NCI-H146 (cell line): Measurements from ENCODE around the gene LEUTX.

ENCODE experiments used
- DNase-seq: peaks from one replicate; lab custom pipeline; 2025; lab: John Stamatoyannopoulos, UW

The LEUTX gene

GRCh38 chr19:39824143-39825092, 45.8 kb downstream of the LEUTX start:
- peak; percentile 99 for DNase-seq

DNA sequence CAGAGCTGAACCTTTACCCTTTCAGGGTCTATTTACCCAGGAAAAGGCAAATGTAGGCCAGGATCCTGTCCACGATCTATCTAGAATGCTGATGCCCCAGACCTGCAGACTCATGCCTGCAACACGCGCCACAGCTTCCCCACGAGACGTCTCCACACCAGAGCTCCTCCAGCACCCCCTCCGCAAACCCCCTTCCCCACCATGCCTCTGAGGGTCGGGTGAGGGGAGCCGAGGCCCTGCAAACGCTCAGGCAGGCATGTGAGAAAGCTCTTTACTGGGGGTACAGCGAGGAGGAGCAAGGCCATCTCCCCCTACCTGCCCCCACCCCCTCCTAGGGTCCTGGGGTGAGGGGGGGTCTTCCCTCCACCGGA, 46.4 kb downstream of the LEUTX start:
- DNase-seq: no peak

DNA sequence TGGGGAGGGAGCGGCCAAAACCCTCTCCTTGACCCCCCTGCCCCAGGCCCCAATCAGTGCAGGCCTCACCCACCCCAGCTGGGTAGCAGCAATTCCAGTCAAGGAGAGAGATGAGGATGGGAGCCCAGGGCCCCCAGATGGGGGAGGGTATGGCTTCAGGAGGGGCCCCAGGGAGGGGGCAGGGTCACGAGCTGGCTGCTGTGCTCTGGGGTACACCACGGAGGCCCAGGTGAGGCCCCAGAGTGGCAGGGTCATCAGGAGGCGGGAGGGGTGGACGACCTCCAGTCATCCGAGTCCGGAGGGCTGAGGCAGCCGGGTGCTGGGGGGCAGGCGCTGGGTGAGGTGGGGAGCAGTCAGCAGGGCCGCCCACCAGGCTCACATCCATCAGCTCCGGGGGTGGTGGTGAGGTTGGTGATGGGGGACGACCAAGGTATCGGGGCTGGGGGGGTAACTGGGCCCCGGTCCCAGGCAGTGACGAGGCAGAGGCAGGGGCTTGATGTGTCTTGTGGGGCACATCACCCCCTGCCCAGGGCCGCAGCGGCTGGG, 47.0 kb downstream of the LEUTX start:
- no peak for DNase-seq

GRCh38 chr19:39826311-39826945, 47.8 kb downstream of the LEUTX start:
- no peak for DNase-seq

DNA sequence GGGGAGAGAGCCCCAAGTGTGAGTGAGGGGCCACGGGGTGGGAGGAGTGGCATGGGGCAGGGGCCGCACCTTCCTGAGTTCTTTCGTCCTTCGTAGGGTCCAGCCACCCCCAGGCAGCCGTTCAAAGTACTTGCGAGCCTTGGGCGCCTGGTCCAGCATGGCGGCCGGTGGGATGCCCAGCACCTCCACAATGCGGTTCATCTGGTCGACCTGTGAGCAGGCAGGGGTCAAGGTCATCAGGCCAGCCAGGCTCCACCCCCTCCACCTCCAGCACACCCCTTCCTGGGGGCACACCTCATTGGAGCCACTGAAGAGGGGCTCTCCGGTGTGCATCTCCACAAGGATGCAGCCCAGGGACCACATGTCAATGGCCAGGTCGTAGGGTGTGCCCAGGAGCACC, 48.6 kb downstream of the LEUTX start:
- DNase-seq: no peak

DNA sequence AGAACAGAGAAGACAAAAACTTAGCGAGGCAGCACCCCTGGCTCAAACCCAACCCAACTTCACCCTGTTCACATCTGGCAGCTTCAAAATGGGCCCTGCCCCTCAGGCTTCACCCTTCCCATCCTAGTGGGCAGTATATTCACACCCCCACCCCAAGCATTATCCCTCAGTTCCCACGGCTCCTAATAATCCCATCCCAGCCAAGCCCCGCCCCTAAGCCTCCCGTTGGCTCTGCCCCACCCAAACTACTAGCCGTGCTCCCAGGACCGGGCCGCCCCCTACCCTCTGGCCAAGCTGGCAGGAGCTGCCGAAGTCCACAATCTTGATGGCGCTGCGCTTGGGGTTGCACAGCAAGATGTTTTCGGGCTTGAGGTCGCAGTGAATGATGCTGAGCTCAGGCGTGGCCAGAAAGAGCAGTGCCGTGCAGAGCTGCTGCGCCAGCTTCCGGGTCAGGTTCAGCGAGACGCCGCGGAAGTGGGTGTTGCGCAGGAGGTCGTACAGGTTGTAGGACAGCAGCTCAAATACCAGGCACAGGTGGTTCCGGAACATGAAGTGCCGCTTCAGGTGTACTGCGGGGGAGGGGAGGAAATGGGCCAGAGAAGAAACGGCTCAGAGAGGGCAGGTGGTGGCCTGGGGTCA, 49.5 kb downstream of the LEUTX start:
- DNase-seq: no peak

DNA sequence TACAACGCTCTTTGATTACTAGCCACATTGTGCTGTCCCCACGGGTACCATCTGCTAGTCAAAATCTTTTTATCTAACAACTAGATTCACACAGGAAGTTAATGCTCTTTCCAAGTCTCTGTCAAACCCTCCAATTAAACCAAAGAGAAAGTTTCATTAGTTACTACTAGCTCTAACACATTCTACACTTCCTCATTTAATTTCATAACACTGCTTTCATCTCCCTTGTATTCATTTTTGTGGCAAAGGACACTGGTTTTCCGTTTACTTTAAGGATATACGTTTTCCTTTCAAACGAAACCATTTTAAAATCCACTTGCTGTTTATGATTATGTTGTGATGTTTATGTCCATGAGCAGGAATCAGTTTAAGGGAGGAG, 50.0 kb downstream of the LEUTX start:
- no peak for DNase-seq

DNA sequence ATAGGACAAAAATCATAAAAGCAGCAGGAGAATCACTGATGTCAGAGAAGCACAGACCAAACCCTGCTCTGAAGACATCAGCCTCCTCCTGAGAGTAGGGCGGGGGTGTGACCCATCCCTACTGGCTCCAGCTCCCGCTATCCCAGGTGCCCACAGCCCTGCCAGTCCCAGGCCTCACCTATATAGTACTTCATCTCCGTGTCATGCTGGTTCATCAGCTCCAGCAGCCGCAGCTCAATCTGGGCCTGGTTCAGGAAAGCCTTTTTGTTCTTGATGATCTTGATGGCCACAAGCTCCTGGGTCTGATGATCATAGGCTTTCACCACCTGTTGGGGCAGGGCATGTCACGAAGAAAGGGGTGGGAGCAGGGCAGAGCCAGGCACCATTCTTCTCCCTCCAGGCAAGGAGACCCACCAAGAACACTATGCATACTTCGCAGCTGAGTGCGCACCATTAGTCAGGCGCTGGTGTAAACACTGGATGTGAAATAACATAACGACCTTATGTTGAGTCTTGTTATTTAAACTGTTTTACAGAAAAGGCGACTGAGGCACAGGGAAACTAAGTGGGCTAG, 51.1 kb downstream of the LEUTX start:
- DNase-seq: no peak

DNA sequence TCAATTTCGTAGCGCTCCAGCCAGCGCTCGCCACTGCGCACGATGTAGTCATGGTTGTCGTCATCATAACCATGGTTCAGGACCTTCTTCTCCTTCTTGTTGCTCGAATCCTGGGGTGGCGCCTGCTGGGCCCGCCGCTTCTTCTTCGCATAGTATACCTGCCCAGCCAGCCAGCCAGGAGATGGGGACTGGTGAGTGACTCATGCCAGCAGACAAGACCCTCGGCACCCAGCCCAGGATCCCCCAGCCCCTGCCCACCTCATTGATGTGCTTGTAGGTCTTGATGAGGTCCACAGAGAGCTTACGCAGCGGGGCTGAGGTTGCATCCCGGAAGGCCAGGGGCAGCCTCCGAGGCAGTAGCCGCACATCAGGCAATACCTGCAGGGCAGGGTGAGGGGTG, 51.8 kb downstream of the LEUTX start:
- no peak for DNase-seq

DNA sequence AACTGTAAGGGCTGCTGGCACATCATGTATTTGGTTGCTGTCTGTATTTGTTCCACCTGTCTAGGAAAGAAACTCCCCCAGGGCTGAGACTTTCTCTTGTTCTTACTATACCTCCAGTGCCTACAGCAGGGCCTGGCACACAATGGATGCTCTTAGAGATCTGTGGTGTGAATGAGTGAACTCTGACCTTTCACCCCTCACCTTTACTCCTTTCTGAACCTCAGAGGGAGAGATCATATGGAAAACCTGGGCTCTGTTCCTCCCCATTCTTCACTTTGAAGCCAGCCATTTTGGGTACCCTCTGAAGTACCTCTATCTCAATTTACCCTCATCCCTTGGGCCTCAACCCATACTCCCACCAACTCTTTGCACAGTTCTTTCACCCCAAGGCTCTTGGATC, 52.2 kb downstream of the LEUTX start:
- no peak for DNase-seq

GRCh38 chr19:39831679-39832078, 53.0 kb downstream of the LEUTX start:
- DNase-seq: no peak

- DNase-seq: no peak
Observed at GRCh38 chr19:39832341-39833083, 53.9 kb downstream of the LEUTX start.

GRCh38 chr19:39833160-39833463, 54.5 kb downstream of the LEUTX start:
- no peak for DNase-seq

DNA sequence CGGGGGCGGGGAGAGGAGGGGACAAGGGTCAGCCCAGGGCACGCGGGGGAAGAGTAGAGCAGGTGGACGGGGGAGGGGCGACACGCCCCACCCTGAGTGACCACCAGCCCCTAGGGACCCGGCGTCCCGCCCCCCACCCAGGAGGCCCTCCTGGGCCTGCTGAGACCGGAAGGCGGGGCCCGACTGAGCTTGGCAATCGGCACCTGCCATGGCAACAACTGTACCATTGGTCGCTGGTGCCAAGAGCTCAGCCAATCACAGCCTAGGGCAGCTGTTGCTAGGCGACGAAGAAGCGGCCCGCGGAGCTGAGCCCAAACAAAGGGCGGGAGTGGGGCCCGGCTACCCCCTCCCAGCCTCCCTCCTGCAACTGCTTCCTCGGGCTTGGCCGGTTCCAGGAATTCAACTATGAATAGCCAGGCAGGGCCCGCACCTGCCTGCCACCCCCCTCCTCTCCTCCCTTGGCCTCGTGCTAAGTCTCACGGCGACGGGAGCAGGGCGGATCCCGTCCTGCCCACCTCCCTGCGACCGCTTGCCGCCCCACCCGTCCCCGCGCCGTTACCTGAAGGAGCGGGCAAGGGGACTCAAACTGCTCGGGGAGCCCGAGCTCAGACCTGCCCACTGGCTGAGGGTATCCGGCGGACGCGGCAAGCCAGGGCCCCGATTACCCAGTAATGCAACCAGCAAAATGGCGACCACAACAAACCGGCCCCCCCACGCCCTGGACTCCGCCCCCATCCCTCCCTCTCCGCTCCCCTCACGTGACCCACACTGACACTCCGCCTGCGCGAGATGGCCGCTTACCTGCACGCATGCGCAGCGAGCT, 55.0 kb downstream of the LEUTX start, which contains the start of gene DYRK1B:
DYRK1B (minus strand) TSS at position 699 of the 823 bp plus-strand sequence. CDS start 2,295 bp downstream, outside the sequence.
- DNase-seq: peak; percentile 99

- no peak for DNase-seq
Observed at GRCh38 chr19:39834287-39834841, 55.7 kb downstream of the LEUTX start.
